GM18907 (cell line): Measurements from ENCODE around the gene NUP98.

Experiments used
- ATAC-seq: cut with Tn5 transposase; IDR thresholded peaks from one replicate; pipeline ENCODE4 v1.9.1; 2021; ENCODE audit warnings: mild to moderate bottlenecking, moderate library complexity; ENCODE audit not compliant: unreplicated experiment

The NUP98 gene

DNA sequence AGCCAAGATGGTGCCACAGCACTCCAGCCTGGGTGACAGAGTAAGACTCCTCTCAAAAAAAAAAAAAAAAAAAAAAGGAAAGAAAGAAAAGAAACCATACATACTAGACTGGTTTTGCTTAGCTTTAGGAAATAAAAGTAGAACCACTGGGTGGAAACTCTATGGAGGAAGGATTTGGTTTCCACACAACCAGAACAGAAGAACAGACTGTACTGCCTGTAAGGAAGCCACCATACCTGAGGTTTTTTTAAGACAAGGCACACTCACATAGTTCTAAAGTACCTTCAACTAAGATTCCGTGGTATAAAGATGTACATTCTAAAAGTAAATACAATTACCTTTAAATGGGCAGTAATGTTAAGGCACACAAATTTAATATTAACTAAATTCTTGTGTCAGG is 58.6 kb downstream of the NUP98 start:
- no peak for ATAC-seq

DNA sequence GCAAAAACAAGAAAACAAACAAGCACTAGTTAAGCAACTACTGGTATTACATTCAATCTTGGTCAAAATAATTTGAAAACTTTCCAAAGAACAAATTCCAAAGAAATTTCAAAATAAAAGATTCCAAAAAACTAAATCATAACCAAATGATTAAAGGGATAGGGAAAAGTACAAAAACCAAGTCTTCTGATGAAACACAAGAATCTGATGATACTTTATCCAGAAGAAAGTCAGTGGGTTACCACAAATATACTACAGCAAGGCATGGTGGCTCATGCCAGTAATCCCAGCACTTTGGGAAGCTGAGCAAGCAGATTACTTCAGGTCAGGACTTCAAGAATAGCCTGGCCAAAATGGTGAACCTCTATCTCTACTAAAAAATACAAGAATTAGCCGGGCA is 59.1 kb downstream of the NUP98 start:
- no peak for ATAC-seq

GRCh38 chr11:3737386-3737933 is 59.9 kb downstream of the NUP98 start:
- ATAC-seq: no peak

GRCh38 chr11:3736816-3737215 is 60.5 kb downstream of the NUP98 start:
- no peak for ATAC-seq

- no peak for ATAC-seq
These were observed 61.5 kb downstream of the NUP98 start for GRCh38 chr11:3735827-3736226.

- no peak for ATAC-seq
These were observed 64.5 kb downstream of the NUP98 start for GRCh38 chr11:3732671-3733436.

GRCh38 chr11:3723014-3723708 is 74.2 kb downstream of the NUP98 start:
- no peak for ATAC-seq

GRCh38 chr11:3722100-3722499 is 75.3 kb downstream of the NUP98 start:
- no peak for ATAC-seq

- no peak for ATAC-seq
These were observed 76.4 kb downstream of the NUP98 start for GRCh38 chr11:3720997-3721396.

GRCh38 chr11:3712274-3712673 is 85.1 kb downstream of the NUP98 start:
- ATAC-seq: no peak

- ATAC-seq: no peak
These were observed 86.7 kb downstream of the NUP98 start for GRCh38 chr11:3710485-3711259.

GRCh38 chr11:3709977-3710376 is 87.4 kb downstream of the NUP98 start:
- ATAC-seq: no peak

DNA sequence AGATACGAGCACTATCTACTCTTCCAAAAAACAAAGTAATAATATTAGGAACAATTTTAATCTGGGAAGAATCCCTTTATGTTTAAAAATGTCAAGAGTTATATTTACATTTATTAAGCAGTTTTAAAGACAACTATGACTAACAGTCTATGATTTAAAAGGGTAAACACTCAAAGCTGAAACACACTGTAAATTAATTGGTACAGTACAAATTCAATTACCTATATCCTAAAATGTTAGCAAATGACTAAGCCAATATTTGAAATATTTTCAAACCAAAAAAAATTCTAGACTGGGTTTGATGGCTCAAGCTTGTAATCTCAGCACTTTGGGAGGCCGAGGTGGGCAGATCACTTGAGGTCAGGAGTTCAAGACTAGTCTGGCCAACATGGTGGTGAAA is 90.2 kb downstream of the NUP98 start:
- no peak for ATAC-seq

- ATAC-seq: no peak
These were observed 94.0 kb downstream of the NUP98 start for GRCh38 chr11:3703383-3703782.

DNA sequence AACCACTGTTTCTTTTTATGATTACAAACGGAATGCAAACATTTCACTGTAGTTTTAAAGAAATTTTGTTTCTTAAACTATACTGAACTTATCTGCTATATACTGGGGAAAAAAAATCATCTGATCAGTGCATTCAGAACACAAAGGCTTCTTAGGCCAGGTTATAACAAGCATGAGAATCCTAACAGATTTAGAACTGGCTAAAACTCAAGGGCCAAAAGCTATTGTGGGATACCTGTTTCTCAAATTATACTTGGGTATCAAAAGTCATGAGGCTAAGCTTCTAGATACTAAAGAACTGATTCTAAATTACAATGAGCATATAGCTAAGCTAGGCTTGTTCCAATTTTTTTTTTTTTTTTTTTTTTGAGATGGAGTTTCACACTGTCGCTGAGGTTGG is 96.4 kb downstream of the NUP98 start:
- no peak for ATAC-seq

DNA sequence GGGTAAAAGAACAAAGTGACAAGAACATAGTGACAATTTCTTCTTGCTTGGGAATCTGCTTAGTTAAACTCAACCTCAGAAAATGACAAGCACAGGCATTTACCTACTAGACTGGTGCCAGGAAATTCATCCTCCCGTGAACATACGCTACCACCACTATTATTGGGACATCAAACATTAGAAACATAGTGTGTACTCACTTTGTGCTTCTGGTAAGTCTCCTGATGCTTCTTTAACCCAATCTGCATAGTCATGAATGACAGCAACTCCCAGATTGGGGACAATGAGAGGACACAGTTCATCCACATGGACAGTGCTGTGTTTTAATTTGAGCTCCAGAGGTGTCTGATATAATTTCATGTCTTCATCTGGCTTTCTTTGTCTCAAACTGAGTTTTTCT is 96.9 kb downstream of the NUP98 start:
- ATAC-seq: no peak

GRCh38 chr11:3686751-3687150 is 110.6 kb downstream of the NUP98 start:
- ATAC-seq: no peak

DNA sequence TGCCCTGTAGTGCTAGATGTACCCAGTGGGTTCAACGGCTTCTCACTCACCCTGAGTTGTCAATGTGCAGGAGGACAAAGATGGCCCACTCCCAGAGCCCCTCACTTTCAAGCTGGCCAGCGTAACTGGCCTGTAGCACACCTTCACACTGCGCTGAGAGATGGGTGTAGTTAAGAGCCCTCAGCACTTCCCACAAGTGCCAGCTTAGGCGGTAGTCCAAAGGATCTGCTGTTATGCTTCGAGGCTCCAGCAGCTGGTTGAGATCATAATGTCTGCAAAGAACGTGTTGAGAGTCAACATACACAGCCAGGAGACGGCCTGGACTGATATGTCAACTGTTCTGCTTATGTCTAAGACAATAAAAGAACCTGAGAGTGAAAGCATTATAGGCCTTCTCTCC is 111.4 kb downstream of the NUP98 start:
- ATAC-seq: no peak

DNA sequence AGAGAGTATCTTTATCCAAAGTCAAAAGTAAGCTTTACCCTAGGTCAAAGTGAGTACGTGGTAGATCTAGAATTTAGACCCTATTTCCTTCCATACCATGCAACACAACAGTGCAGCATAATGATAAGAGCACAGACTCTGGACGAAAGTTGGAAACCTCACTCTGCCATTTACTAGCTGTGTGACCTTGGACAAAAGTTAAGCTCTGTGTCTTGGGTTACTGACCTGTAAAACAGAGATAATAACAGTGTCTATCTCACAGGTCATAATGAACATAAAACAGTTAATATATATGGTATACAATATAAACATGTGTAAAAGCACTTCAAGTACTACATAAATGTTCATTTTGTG is 112.6 kb downstream of the NUP98 start:
- ATAC-seq: no peak

GRCh38 chr11:3684129-3684818 is 113.1 kb downstream of the NUP98 start:
- no peak for ATAC-seq

DNA sequence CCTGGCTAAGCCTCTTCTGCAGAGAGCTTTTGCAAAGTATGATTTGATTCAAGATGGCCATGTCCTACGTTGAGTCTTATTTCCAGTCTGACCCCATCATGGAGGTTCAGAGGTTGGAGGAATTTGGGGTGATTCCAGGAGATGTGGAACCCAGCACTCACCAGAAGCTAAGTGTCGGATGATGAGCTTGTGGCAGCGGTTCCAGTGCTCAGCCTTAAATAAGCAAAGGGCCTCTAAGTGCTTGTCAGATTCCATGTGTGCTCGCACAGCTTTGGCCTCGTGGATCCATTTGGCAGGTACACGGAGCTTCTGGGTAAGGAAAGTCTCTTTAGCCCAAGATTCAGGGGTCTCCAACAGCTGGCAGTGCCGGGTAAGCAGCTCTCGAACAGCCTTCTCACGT is 114.3 kb downstream of the NUP98 start:
- ATAC-seq: no peak
